ENCODE measurements around the gene SLC9A1. TPM values are rescaled to one million over a fixed set of nuclear protein-coding genes. Genes with fewer than 3 reads are reported as not detected.
A peak's percentile ranks its signal among the peaks of the same experiment; 100 is the strongest.
"Not testable (repeated sequence)": the region's sequence is repeated elsewhere in the genome, so short reads cannot be mapped to it uniquely, and the experiment has no call there.

The SLC9A1 gene
- total RNA-seq, 1 experiment from 2014 or later, result 2.4 TPM

DNA sequence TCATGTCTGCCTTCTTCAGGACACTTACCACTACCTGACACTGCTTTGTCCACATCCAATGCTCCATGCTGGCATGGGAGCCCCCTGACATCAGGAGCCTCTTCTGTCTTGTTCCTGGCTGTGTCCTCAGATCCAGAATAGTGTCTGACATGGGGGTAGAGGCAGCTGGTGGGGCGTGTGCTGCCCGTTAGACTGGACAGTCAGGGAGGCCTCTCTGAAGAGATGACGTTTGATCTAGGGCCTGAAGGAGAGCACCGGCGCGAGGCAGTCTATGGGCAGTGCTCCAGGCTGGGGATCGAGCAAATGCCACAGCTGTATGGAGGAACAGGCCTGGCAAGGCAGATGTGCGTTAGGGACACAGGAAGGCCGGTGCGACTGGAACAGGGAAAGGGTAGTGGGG lies 16.6 kb downstream of the SLC9A1 start:
- in situ Hi-C loops (cut with HindIII; ENCODE audit: low pct_unique_long_range_greater_than_20kb, low sequenced_read_pairs), result no loop called here
- no peak for DNase-seq (ENCODE audit: low read depth, low spot score)

GRCh38 chr1:27137544-27138075 lies 17.3 kb downstream of the SLC9A1 start:
- in situ Hi-C loops (cut with HindIII; ENCODE audit: low pct_unique_long_range_greater_than_20kb, low sequenced_read_pairs), result no loop called here
- peak; percentile 76 for DNase-seq (ENCODE audit: low read depth, low spot score)

- in situ Hi-C loops (cut with HindIII; ENCODE audit: low pct_unique_long_range_greater_than_20kb, low sequenced_read_pairs), result no loop called here
Measured at GRCh38 chr1:27136998-27137542, 17.9 kb downstream of the SLC9A1 start.

GRCh38 chr1:27136236-27136551 lies 18.7 kb downstream of the SLC9A1 start:
- in situ Hi-C loops (cut with HindIII; ENCODE audit: low pct_unique_long_range_greater_than_20kb, low sequenced_read_pairs), result no loop called here
- DNase-seq (ENCODE audit: low read depth, low spot score), result no peak

More at GRCh38 chr1:27136998-27137542, 17.9 kb downstream of the SLC9A1 start:
- no peak for DNase-seq (ENCODE audit: low read depth, low spot score)

- no peak for DNase-seq (ENCODE audit: low read depth, low spot score)
- in situ Hi-C loops (cut with HindIII; ENCODE audit: low pct_unique_long_range_greater_than_20kb, low sequenced_read_pairs), result no loop called here
Measured at GRCh38 chr1:27135541-27136235, 19.2 kb downstream of the SLC9A1 start.

GRCh38 chr1:27133991-27134390 lies 20.9 kb downstream of the SLC9A1 start:
- in situ Hi-C loops (cut with HindIII; ENCODE audit: low pct_unique_long_range_greater_than_20kb, low sequenced_read_pairs), result no loop called here
- no peak for DNase-seq (ENCODE audit: low read depth, low spot score)

DNA sequence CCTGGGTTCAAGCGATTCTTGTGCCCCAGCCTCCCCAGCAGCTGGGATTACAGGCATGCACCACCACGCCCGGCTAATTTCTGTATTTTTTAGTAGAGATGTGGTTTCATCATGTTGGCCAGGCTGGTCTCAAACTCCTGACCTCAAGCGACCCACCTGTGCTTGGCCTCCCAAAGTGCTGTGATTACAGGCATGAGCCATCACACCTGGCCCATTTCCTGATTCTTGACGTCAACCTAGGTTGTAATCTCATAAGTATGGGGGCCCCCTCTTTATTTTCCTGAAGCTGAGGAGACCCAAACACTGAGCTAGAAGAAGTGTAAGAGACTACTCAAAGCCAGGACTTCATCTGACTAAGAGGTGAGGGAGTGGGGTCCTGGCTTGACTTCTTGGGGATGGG lies 21.8 kb downstream of the SLC9A1 start:
- in situ Hi-C loops (cut with HindIII; ENCODE audit: low pct_unique_long_range_greater_than_20kb, low sequenced_read_pairs), result no loop called here
- DNase-seq (ENCODE audit: low read depth, low spot score), result no peak

- DNase-seq (ENCODE audit: low read depth, low spot score), result no peak
- in situ Hi-C loops (cut with HindIII; ENCODE audit: low pct_unique_long_range_greater_than_20kb, low sequenced_read_pairs), result no loop called here
Measured at GRCh38 chr1:27132624-27133023, 22.3 kb downstream of the SLC9A1 start.

GRCh38 chr1:27132147-27132546 lies 22.8 kb downstream of the SLC9A1 start:
- DNase-seq (ENCODE audit: low read depth, low spot score), result no peak
- in situ Hi-C loops (cut with HindIII; ENCODE audit: low pct_unique_long_range_greater_than_20kb, low sequenced_read_pairs), result no loop called here

- peak; percentile 48 for DNase-seq (ENCODE audit: low read depth, low spot score)
- in situ Hi-C loops (cut with HindIII; ENCODE audit: low pct_unique_long_range_greater_than_20kb, low sequenced_read_pairs), result no loop called here
Measured at GRCh38 chr1:27130798-27131197, 24.1 kb downstream of the SLC9A1 start.

- DNase-seq (ENCODE audit: low read depth, low spot score), result no peak
- in situ Hi-C loops (cut with HindIII; ENCODE audit: low pct_unique_long_range_greater_than_20kb, low sequenced_read_pairs), result no loop called here
Measured at GRCh38 chr1:27129225-27129624, 25.7 kb downstream of the SLC9A1 start.

DNA sequence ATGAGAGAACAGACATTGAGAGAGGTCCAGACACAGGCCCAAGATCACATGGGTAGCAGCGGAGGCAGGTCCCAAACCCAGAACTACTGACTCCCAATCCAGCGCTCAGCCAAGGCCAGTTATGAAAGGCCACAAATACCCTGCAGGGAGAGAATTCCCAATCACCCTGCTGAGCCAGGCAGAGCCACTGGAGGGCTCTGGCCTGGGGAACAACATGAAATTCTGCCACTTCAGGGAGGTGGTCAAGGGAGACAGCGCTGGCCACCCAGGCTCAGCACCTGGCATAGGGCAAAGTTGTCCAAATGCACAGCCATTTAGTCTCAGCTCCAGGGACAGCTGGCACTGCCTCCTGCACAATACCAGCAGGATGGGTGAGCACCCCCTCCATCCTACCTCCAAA lies 27.5 kb downstream of the SLC9A1 start:
- peak; percentile 35 for DNase-seq (ENCODE audit: low read depth, low spot score)
- in situ Hi-C loops (cut with HindIII; ENCODE audit: low pct_unique_long_range_greater_than_20kb, low sequenced_read_pairs), result no loop called here

- no peak for DNase-seq (ENCODE audit: low read depth, low spot score)
- in situ Hi-C loops (cut with HindIII; ENCODE audit: low pct_unique_long_range_greater_than_20kb, low sequenced_read_pairs), result no loop called here
Measured at GRCh38 chr1:27126391-27126790, 28.5 kb downstream of the SLC9A1 start.

DNA sequence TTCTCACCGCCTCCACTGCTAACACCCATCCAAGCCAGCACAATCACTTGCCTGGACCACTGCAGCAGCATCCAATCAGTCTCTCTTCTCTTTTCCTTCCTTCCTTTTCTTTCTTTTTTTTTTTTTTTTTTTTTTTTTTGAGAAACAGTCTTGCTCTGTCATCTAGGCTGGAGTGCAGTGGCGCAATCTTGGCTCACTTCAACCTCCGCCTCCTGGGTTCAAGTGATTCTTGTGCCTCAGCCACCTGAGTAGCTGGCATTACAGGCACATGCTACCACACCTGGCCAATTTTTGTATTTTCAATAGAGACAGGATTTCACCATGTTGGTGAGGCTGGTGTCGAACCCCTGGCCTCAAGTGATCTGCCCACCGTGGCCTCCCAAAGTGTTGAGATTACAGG lies 29.8 kb downstream of the SLC9A1 start:
- in situ Hi-C loops (cut with HindIII; ENCODE audit: low pct_unique_long_range_greater_than_20kb, low sequenced_read_pairs); DNase-seq (ENCODE audit: low read depth, low spot score): not testable (repeated sequence)

GRCh38 chr1:27124405-27124804 lies 30.5 kb downstream of the SLC9A1 start:
- DNase-seq (ENCODE audit: low read depth, low spot score), result no peak
- in situ Hi-C loops (cut with HindIII; ENCODE audit: low pct_unique_long_range_greater_than_20kb, low sequenced_read_pairs), result no loop called here

- DNase-seq (ENCODE audit: low read depth, low spot score), result peak; percentile 28
- in situ Hi-C loops (cut with HindIII; ENCODE audit: low pct_unique_long_range_greater_than_20kb, low sequenced_read_pairs), result no loop called here
Measured at GRCh38 chr1:27122652-27123051, 32.3 kb downstream of the SLC9A1 start.

DNA sequence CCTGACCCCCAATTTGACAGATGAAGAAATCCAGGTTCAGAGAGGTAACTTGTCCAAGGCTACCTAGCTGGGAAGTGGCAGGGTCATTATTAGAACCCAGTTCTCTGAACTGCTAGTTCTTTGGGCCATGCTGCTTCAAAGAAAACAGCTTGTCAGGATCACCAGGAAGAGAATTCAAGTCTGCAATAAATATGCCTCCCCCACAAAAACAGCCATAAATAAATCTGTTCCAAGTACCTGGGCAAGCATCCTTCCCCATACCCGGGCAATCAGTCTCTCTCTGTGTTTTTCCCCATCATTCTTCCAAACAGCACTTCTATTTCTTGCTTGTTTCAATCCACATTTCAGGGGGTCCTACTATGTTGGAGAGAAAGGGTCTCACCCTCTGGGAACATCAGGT lies 34.1 kb downstream of the SLC9A1 start:
- in situ Hi-C loops (cut with HindIII; ENCODE audit: low pct_unique_long_range_greater_than_20kb, low sequenced_read_pairs), result no loop called here
- DNase-seq (ENCODE audit: low read depth, low spot score), result no peak

GRCh38 chr1:27118440-27118689 lies 36.6 kb downstream of the SLC9A1 start:
- in situ Hi-C loops (cut with HindIII; ENCODE audit: low pct_unique_long_range_greater_than_20kb, low sequenced_read_pairs), result no loop called here
- no peak for DNase-seq (ENCODE audit: low read depth, low spot score)

GRCh38 chr1:27117733-27118439 lies 37.0 kb downstream of the SLC9A1 start:
- in situ Hi-C loops (cut with HindIII; ENCODE audit: low pct_unique_long_range_greater_than_20kb, low sequenced_read_pairs), result no loop called here
- DNase-seq (ENCODE audit: low read depth, low spot score), result no peak
